ENCODE results near the gene CD38.

GRCh38 chr4:15881820-15882219, 103.7 kb downstream of the CD38 start:
- TF ChIP-seq, protein P1, sequence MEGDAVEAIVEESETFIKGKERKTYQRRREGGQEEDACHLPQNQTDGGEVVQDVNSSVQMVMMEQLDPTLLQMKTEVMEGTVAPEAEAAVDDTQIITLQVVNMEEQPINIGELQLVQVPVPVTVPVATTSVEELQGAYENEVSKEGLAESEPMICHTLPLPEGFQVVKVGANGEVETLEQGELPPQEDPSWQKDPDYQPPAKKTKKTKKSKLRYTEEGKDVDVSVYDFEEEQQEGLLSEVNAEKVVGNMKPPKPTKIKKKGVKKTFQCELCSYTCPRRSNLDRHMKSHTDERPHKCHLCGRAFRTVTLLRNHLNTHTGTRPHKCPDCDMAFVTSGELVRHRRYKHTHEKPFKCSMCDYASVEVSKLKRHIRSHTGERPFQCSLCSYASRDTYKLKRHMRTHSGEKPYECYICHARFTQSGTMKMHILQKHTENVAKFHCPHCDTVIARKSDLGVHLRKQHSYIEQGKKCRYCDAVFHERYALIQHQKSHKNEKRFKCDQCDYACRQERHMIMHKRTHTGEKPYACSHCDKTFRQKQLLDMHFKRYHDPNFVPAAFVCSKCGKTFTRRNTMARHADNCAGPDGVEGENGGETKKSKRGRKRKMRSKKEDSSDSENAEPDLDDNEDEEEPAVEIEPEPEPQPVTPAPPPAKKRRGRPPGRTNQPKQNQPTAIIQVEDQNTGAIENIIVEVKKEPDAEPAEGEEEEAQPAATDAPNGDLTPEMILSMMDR (IDR thresholded peaks at IDR 0.05), result no peak
- TF ChIP-seq POLR2A (IDR thresholded peaks at IDR 0.05), result no peak
- no peak for TF ChIP-seq EP300 (IDR thresholded peaks at IDR 0.05)
- no peak for TF ChIP-seq POLR2AphosphoS5 (IDR thresholded peaks at IDR 0.05)
